MCF 10A (cell line): ENCODE results near the gene SMARCC1. TPM values are rescaled to one million over a fixed set of nuclear protein-coding genes. Genes with fewer than 3 reads are reported as not detected.
A peak's percentile ranks its signal among the peaks of the same experiment; 100 is the strongest.

Experiments
- BruUV-seq: library from RNA; stranded (reverse); fragments of 400-500 nt; replicated peaks from 2 replicates; lab custom pipeline; 2021; lab: Mats Ljungman, UMichigan
- CTCF ChIA-PET: fragments of 300-600 bp; sonication (Branson Sonifier 250); formaldehyde crosslinking; extraction: SDS; loops from one replicate; lab custom pipeline; 2021; ENCODE audit warnings: antibody characterized with exemption, inconsistent platforms; lab: Yijun Ruan, JAX
- POLR2A ChIA-PET: fragments of 300-600, 350-650 bp; sonication (Branson Sonifier 250); formaldehyde crosslinking; extraction: SDS; loops from one replicate; lab custom pipeline; 2020; ENCODE audit warnings: antibody characterized with exemption, inconsistent platforms; lab: Yijun Ruan, JAX
- DNase-seq: peaks from one replicate; pipeline ENCODE4 v3.0.0-alpha.2; 2018; ENCODE audit not compliant: unreplicated experiment
- H3K27ac Mint-ChIP-seq: one replicate; pipeline ENCODE4 v1.8.0; 2022; ENCODE audit warnings: mild to moderate bottlenecking, low read depth, mixed read lengths; ENCODE audit not compliant: unreplicated experiment
- H3K27me3 Mint-ChIP-seq: one replicate; pipeline ENCODE4 v1.8.0; 2022; ENCODE audit warnings: mixed read lengths; ENCODE audit not compliant: insufficient read depth, unreplicated experiment
- H3K36me3 Mint-ChIP-seq: one replicate; pipeline ENCODE4 v1.8.0; 2022; ENCODE audit warnings: mild to moderate bottlenecking, moderate library complexity, mixed read lengths; ENCODE audit not compliant: insufficient read depth, unreplicated experiment
- H3K4me1 Mint-ChIP-seq: one replicate; pipeline ENCODE4 v1.8.0; 2022; ENCODE audit warnings: mixed read lengths; ENCODE audit not compliant: insufficient read depth, unreplicated experiment
- H3K4me3 Mint-ChIP-seq: one replicate; pipeline ENCODE4 v1.8.0; 2022; ENCODE audit warnings: mild to moderate bottlenecking, moderate library complexity, mixed read lengths; ENCODE audit not compliant: unreplicated experiment
- H3K9me3 Mint-ChIP-seq: one replicate; pipeline ENCODE4 v1.8.0; 2022; ENCODE audit warnings: mixed read lengths; ENCODE audit not compliant: unreplicated experiment
- CTCF ChIP-seq: fragments of 200-600 bp; IDR thresholded peaks from one replicate; pipeline ENCODE4 v1.8.0; 2022; ENCODE audit warnings: antibody characterized with exemption, mild to moderate bottlenecking; ENCODE audit not compliant: unreplicated experiment
- intact Hi-C: fragments of 100-400 bp; cut with micrococcal nuclease; formaldehyde crosslinking; loops from 2 replicates; pipeline ENCODE4 v1.14.1; 2022
- total RNA-seq: library from RNA; stranded (reverse); gene quantifications from 2 replicates; pipeline ENCODE4 v1.2.3, GENCODE V29; 2022

The SMARCC1 gene
- total RNA-seq, 1 experiment from 2014 or later = 77.5 TPM

- ChIA-PET POLR2A (no interaction called here), CTCF (interaction anchor here (0.7 to 1.2 kb wide), 2 partner anchors 9 to 13 kb away, joined by 3 read pairs; no protein-coding TSS in a partner anchor)
- Mint-ChIP-seq H3K4me1 (no peaks in the 10 kb centered on the region), H3K4me3 (no peak overlapping the region), H3K36me3 (peaks cover 92% of the 10 kb centered on the region), H3K9me3 (no peaks in the 10 kb centered on the region), H3K27ac (no peak overlapping the region), H3K27me3 (no peaks in the 10 kb centered on the region)
- no peak for TF ChIP-seq CTCF
- intact Hi-C loops = no loop called here
- DNase-seq = no peak
- BruUV-seq = no TSS peak
These were observed 150.9 kb downstream of the SMARCC1 start for GRCh38 chr3:47630810-47631209.

- peaks cover 84% of the 10 kb centered on the region for H3K36me3 Mint-ChIP-seq
- H3K4me1 Mint-ChIP-seq = no peaks in the 10 kb centered on the region
- H3K27me3 Mint-ChIP-seq = no peaks in the 10 kb centered on the region
- no peak for TF ChIP-seq CTCF
- H3K9me3 Mint-ChIP-seq = no peaks in the 10 kb centered on the region
- ChIA-PET CTCF (no interaction called here), POLR2A (interaction anchor here (0.6 kb wide), 1 partner anchor 96 kb away, joined by 3 read pairs; no protein-coding TSS in a partner anchor)
- DNase-seq = no peak
- intact Hi-C loops = no loop called here
- BruUV-seq = no TSS peak
- H3K4me3 Mint-ChIP-seq = no peak overlapping the region
- no peak overlapping the region for H3K27ac Mint-ChIP-seq
These were observed 151.9 kb downstream of the SMARCC1 start for GRCh38 chr3:47629770-47630169.

- Mint-ChIP-seq H3K27me3 (no peaks in the 10 kb centered on the region), H3K36me3 (peaks cover 83% of the 10 kb centered on the region), H3K27ac (peak overlapping the region; percentile 6), H3K9me3 (no peaks in the 10 kb centered on the region), H3K4me1 (no peaks in the 10 kb centered on the region), H3K4me3 (no peak overlapping the region)
- no TSS peak for BruUV-seq
- CTCF ChIA-PET = no interaction called here
- DNase-seq = no peak
- intact Hi-C loops = no loop called here
- POLR2A ChIA-PET = interaction anchor here (1.2 to 1.5 kb wide), 2 partner anchors 15 to 41 kb away, joined by 3 to 5 read pairs; no protein-coding TSS in a partner anchor
- no peak for TF ChIP-seq CTCF
These were observed 153.3 kb downstream of the SMARCC1 start for GRCh38 chr3:47628426-47628825.

- H3K27ac Mint-ChIP-seq = no peak overlapping the region
- no peaks in the 10 kb centered on the region for H3K9me3 Mint-ChIP-seq
- DNase-seq = no peak
- H3K4me3 Mint-ChIP-seq = no peak overlapping the region
- H3K4me1 Mint-ChIP-seq = no peaks in the 10 kb centered on the region
- H3K27me3 Mint-ChIP-seq = no peaks in the 10 kb centered on the region
- TF ChIP-seq CTCF = no peak
- no TSS peak for BruUV-seq
- peaks cover 78% of the 10 kb centered on the region for H3K36me3 Mint-ChIP-seq
- ChIA-PET POLR2A (interaction anchor here (0.6 to 1.0 kb wide), 2 partner anchors 9 to 138 kb away, joined by 4 to 5 read pairs; no protein-coding TSS in a partner anchor), CTCF (interaction anchor here (0.6 to 1.4 kb wide), 2 partner anchors 100 kb away, joined by 3 to 5 read pairs; no protein-coding TSS in a partner anchor)
- intact Hi-C loops = no loop called here
These were observed 158.8 kb downstream of the SMARCC1 start for GRCh38 chr3:47622671-47623461.
